ENCODE results near the gene RTL9.

RTL9 gene

DNA sequence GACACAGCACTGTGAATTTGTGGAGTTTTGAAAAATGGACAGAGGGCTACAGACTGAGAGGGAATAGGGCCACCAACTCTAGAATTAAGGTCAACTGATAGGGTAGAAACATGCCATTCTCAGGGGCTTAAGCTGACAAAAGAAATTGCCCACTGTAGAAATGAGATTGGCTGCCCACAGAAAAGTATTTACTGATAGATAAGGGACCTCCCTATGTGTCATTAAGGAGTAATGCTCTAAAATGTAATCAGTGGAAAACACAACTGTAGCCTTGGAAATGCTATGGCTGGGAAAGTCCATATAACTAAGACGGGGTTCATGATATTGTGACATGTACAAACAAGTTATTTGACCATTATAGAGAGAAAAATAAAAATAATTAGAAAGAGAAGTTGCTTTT lies 4.6 kb downstream of the RTL9 start:
- no peak overlapping the region for H3K4me3 ChIP-seq (ENCODE audit: low read length)
- H3K36me3 ChIP-seq (ENCODE audit: control insufficient read depth, low read depth, low read length): no peaks in the 10 kb centered on the region
- H3K9ac ChIP-seq (ENCODE audit: low read length): no peak overlapping the region

DNA sequence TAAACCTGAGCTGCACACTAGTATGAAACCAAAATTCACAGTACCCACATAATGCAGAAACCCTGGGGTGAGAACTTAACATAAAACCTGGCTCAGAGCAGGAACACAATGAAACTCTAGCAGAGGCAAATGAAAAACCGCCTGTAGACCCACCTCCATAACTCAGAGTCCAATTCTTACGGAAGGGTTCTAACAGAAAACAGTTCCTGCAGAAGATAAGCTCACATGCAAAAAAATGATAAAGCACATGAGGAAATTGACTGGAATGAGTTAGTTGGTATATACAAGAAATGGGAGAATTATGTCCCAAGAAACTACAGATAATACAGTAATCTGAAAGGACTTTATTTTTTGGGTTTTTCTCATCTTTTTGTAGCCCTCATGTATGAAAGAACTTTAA lies 14.7 kb downstream of the RTL9 start:
- H3K9me3 ChIP-seq (ENCODE audit: control insufficient read depth, low read depth, low read length): no peaks in the 10 kb centered on the region
- H3K4me3 ChIP-seq (ENCODE audit: low read length): no peak overlapping the region
- H3K9ac ChIP-seq (ENCODE audit: low read length): no peak overlapping the region
- no peaks in the 10 kb centered on the region for H3K36me3 ChIP-seq (ENCODE audit: control insufficient read depth, low read depth, low read length)
- no peaks in the 10 kb centered on the region for H3K4me1 ChIP-seq (ENCODE audit: control insufficient read depth, low read depth, low read length)
- no peak overlapping the region for H3K27ac ChIP-seq (ENCODE audit: low read length)
- no peaks in the 10 kb centered on the region for H3K27me3 ChIP-seq (ENCODE audit: control insufficient read depth, insufficient read depth, low read length)

More for the DNA sequence above, 4.6 kb downstream of the RTL9 start:
- H3K27me3 ChIP-seq (ENCODE audit: control insufficient read depth, insufficient read depth, low read length): no peaks in the 10 kb centered on the region
- H3K27ac ChIP-seq (ENCODE audit: low read length): no peak overlapping the region
- no peaks in the 10 kb centered on the region for H3K4me1 ChIP-seq (ENCODE audit: control insufficient read depth, low read depth, low read length)
- no peaks in the 10 kb centered on the region for H3K9me3 ChIP-seq (ENCODE audit: control insufficient read depth, low read depth, low read length)

DNA sequence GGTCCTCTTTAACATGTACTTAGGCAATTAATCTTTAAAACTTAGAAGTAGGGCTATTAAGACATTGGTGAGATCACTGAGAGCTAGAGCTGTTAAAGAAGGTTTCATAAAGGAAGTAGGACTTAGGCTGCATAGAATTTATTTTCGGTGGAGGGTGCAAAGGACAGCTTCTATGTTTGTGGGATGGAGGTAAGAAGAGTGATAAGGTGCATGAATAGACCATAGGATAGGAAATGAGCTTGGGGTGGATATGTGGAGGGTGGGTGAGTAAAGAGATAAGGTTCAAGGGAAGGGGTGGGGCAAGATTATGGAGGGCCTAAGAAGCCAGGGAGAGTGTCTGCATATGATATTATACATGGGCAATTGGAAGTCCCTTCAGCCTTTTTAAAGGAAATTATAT lies 15.9 kb downstream of the RTL9 start:
- Histone ChIP-seq H3K9me3 (ENCODE audit: control insufficient read depth, low read depth, low read length) (no peaks in the 10 kb centered on the region), H3K27me3 (ENCODE audit: control insufficient read depth, insufficient read depth, low read length) (no peaks in the 10 kb centered on the region), H3K27ac (ENCODE audit: low read length) (no peak overlapping the region), H3K36me3 (ENCODE audit: control insufficient read depth, low read depth, low read length) (no peaks in the 10 kb centered on the region), H3K9ac (ENCODE audit: low read length) (no peak overlapping the region), H3K4me1 (ENCODE audit: control insufficient read depth, low read depth, low read length) (no peaks in the 10 kb centered on the region), H3K4me3 (ENCODE audit: low read length) (no peak overlapping the region)

DNA sequence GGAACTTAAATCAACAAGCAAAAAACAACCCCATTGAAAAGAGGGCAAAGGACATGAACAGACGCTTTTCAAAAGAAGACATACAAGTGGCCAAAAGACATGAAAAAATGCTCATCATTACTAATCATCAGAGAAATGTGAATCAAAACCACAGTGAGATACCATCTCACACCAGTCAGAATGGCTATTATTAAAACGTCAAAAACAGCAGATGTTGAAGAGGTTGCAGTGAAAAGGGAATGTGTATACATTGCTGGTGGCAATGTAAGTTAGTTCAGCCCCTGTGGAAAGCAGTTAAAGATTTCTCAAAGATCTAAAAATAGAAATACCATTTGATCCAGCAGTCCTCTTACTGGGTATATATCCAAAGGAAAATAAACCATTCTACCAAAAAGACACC lies 22.6 kb downstream of the RTL9 start:
- Histone ChIP-seq H3K9me3 (ENCODE audit: control insufficient read depth, low read depth, low read length) (no peaks in the 10 kb centered on the region), H3K4me3 (ENCODE audit: low read length) (no peak overlapping the region), H3K27ac (ENCODE audit: low read length) (no peak overlapping the region), H3K27me3 (ENCODE audit: control insufficient read depth, insufficient read depth, low read length) (no peaks in the 10 kb centered on the region), H3K9ac (ENCODE audit: low read length) (no peak overlapping the region), H3K36me3 (ENCODE audit: control insufficient read depth, low read depth, low read length) (no peaks in the 10 kb centered on the region), H3K4me1 (ENCODE audit: control insufficient read depth, low read depth, low read length) (no peaks in the 10 kb centered on the region)

DNA sequence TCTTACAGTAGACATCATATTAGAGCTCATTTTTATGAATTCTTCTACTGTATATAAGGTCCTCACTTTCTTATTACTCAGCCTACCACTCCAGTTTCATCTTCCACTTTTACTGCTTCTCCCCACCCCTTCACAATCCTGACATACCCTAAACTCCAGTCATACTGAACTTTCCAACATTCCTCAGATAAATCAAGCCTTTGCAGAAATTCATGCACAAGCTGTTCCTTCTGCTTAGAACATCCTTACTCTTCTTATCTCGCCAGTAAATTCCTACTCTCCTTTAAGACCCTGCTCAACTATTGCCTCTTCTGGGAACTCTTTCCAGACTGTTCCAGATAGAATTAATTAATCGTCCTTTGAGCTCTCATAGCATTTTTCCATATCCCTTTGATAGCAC lies 24.8 kb downstream of the RTL9 start:
- Histone ChIP-seq H3K27me3 (ENCODE audit: control insufficient read depth, insufficient read depth, low read length) (no peaks in the 10 kb centered on the region), H3K9ac (ENCODE audit: low read length) (no peak overlapping the region), H3K36me3 (ENCODE audit: control insufficient read depth, low read depth, low read length) (no peaks in the 10 kb centered on the region), H3K4me3 (ENCODE audit: low read length) (no peak overlapping the region), H3K27ac (ENCODE audit: low read length) (no peak overlapping the region), H3K9me3 (ENCODE audit: control insufficient read depth, low read depth, low read length) (no peaks in the 10 kb centered on the region), H3K4me1 (ENCODE audit: control insufficient read depth, low read depth, low read length) (no peaks in the 10 kb centered on the region)

DNA sequence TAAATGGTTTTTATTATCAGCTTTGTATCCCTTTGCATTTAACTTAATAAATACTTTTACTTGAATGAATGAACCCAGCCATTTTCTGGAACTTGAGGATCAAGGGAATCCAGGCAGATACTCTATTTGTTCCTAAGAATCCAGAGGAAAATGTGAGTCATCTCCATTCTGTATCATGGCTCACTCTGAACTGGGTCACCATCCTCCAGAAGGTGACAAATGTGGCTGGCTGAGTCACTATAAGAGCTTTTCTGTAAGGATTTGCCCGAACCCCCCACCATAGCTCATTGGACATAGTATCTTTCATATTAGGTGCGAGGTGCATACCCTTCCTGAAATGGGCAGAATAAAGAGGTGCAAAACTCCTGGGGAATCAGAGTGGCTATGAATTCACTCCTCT lies 25.8 kb downstream of the RTL9 start:
- Histone ChIP-seq H3K36me3 (ENCODE audit: control insufficient read depth, low read depth, low read length) (no peaks in the 10 kb centered on the region), H3K27me3 (ENCODE audit: control insufficient read depth, insufficient read depth, low read length) (no peaks in the 10 kb centered on the region), H3K4me3 (ENCODE audit: low read length) (no peak overlapping the region), H3K27ac (ENCODE audit: low read length) (no peak overlapping the region), H3K4me1 (ENCODE audit: control insufficient read depth, low read depth, low read length) (no peaks in the 10 kb centered on the region), H3K9me3 (ENCODE audit: control insufficient read depth, low read depth, low read length) (no peaks in the 10 kb centered on the region), H3K9ac (ENCODE audit: low read length) (no peak overlapping the region)

DNA sequence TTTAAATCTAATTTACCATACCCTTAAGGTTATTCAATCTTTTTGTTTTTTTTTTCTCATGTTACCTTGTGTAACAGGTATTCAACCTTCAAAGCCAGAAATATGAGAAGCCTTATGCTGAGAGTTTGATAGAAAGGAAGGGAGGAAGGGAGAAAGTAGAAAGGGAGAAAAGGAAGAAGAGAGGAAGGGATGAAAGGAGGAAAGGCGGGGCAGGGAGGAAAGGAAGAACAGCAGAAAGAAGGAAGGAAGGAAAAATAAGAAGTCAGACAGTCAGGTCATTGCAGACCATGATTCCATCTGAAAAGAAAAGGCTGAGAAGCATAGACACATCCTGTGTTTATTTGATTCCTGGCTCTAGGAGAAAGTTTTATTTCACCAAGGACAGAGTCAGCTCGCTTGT lies 30.9 kb downstream of the RTL9 start:
- no peaks in the 10 kb centered on the region for H3K27me3 ChIP-seq (ENCODE audit: control insufficient read depth, insufficient read depth, low read length)
- no peak overlapping the region for H3K4me3 ChIP-seq (ENCODE audit: low read length)
- no peak overlapping the region for H3K9ac ChIP-seq (ENCODE audit: low read length)
- no peaks in the 10 kb centered on the region for H3K4me1 ChIP-seq (ENCODE audit: control insufficient read depth, low read depth, low read length)
- no peak overlapping the region for H3K27ac ChIP-seq (ENCODE audit: low read length)
- H3K36me3 ChIP-seq (ENCODE audit: control insufficient read depth, low read depth, low read length): no peaks in the 10 kb centered on the region
- no peaks in the 10 kb centered on the region for H3K9me3 ChIP-seq (ENCODE audit: control insufficient read depth, low read depth, low read length)

DNA sequence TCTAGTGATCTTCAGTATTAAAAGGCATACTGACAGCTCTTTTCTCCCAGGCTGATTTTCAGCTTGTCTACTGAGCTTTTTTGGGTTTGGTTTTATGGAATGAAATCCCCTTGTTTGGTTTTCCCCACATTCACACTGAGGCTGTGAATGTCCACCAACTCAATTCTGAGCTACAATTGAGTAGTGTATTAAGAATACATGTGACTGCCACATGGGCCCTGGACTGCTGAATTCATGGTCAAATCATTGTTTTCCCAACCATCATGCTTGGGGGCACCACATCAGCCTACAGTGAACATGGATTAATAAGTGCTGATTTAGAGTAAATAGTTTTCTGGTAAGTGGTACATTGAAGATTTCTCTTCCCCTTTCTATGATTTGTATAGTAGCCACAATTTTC lies 32.4 kb downstream of the RTL9 start:
- H3K27ac ChIP-seq (ENCODE audit: low read length): no peak overlapping the region

DNA sequence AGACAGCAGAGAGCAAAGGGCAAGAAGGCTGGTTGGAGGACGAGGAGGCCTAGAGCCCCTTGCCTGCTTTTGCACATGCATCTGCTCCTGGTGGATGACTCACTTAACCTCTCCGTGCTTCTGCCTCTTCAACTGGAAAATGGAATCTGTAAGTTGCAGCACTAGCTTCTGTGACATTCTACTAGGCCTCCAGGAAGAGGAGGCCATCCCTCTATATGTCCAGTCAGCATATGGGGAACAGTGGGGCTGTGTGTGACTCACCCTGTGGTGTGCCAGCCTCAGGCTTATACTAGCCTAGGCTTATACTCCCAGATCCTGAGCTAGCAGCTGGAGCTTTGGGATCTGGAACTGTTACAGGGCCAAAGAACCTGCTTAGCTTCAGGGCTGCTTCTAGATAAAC lies 36.0 kb downstream of the RTL9 start:
- H3K27me3 ChIP-seq (ENCODE audit: control insufficient read depth, insufficient read depth, low read length): no peaks in the 10 kb centered on the region
- peaks cover 9% of the 10 kb centered on the region for H3K4me1 ChIP-seq (ENCODE audit: control insufficient read depth, low read depth, low read length)
- H3K4me3 ChIP-seq (ENCODE audit: low read length): no peak overlapping the region
- no peak overlapping the region for H3K9ac ChIP-seq (ENCODE audit: low read length)
- H3K27ac ChIP-seq (ENCODE audit: low read length): no peak overlapping the region
- H3K9me3 ChIP-seq (ENCODE audit: control insufficient read depth, low read depth, low read length): no peaks in the 10 kb centered on the region
- no peaks in the 10 kb centered on the region for H3K36me3 ChIP-seq (ENCODE audit: control insufficient read depth, low read depth, low read length)

More for the DNA sequence above, 32.4 kb downstream of the RTL9 start:
- H3K4me3 ChIP-seq (ENCODE audit: low read length): no peak overlapping the region
- H3K27me3 ChIP-seq (ENCODE audit: control insufficient read depth, insufficient read depth, low read length): no peaks in the 10 kb centered on the region
- H3K36me3 ChIP-seq (ENCODE audit: control insufficient read depth, low read depth, low read length): no peaks in the 10 kb centered on the region
- H3K4me1 ChIP-seq (ENCODE audit: control insufficient read depth, low read depth, low read length): no peaks in the 10 kb centered on the region
- H3K9me3 ChIP-seq (ENCODE audit: control insufficient read depth, low read depth, low read length): no peaks in the 10 kb centered on the region
- H3K9ac ChIP-seq (ENCODE audit: low read length): no peak overlapping the region

DNA sequence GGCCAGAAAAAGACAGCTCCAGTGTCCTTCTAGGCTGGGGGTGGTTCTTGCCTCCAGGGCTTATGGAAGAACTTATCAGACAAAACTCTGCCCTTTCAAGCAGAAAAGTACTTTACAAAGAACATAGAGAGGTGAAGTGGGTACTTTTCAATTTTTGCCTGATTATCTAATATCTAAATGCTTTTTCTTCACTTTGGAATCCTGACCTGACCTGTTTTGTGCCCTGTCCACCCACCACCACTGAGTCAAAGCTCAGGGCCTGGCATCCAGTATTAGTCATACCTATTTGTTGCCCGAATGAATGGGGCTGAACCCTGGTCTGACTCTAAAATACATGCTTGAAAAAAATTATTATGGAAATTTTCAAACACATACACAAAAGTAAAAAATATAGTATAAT lies 37.2 kb downstream of the RTL9 start:
- no peaks in the 10 kb centered on the region for H3K9me3 ChIP-seq (ENCODE audit: control insufficient read depth, low read depth, low read length)
- H3K27ac ChIP-seq (ENCODE audit: low read length): no peak overlapping the region
- no peak overlapping the region for H3K4me3 ChIP-seq (ENCODE audit: low read length)
- no peak overlapping the region for H3K9ac ChIP-seq (ENCODE audit: low read length)
- no peaks in the 10 kb centered on the region for H3K27me3 ChIP-seq (ENCODE audit: control insufficient read depth, insufficient read depth, low read length)
- peaks cover 9% of the 10 kb centered on the region for H3K4me1 ChIP-seq (ENCODE audit: control insufficient read depth, low read depth, low read length)
- H3K36me3 ChIP-seq (ENCODE audit: control insufficient read depth, low read depth, low read length): no peaks in the 10 kb centered on the region

DNA sequence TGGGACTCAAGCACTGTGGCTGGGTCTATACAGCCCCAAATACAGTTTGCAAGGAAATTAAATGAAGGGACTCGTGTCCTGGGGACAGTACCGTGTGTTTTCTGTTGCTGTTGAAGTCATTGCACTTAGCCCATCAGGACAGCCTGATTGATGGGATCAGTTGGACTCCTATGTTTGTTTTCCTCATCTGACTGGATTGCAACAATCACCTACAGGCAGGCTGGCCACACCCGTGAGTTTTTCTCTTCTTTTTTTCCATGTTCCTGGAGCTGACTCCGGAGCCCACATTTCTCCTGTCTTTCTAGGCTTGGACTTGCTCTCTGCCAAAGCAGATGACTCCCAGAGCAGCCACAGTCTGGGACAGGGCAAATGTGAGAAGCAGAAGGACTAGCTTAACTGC lies 38.1 kb downstream of the RTL9 start:
- H3K4me1 ChIP-seq (ENCODE audit: control insufficient read depth, low read depth, low read length): peaks cover 9% of the 10 kb centered on the region
- H3K27me3 ChIP-seq (ENCODE audit: control insufficient read depth, insufficient read depth, low read length): no peaks in the 10 kb centered on the region
- no peak overlapping the region for H3K27ac ChIP-seq (ENCODE audit: low read length)
- H3K9ac ChIP-seq (ENCODE audit: low read length): no peak overlapping the region
- H3K36me3 ChIP-seq (ENCODE audit: control insufficient read depth, low read depth, low read length): no peaks in the 10 kb centered on the region
- no peak overlapping the region for H3K4me3 ChIP-seq (ENCODE audit: low read length)
- no peaks in the 10 kb centered on the region for H3K9me3 ChIP-seq (ENCODE audit: control insufficient read depth, low read depth, low read length)

DNA sequence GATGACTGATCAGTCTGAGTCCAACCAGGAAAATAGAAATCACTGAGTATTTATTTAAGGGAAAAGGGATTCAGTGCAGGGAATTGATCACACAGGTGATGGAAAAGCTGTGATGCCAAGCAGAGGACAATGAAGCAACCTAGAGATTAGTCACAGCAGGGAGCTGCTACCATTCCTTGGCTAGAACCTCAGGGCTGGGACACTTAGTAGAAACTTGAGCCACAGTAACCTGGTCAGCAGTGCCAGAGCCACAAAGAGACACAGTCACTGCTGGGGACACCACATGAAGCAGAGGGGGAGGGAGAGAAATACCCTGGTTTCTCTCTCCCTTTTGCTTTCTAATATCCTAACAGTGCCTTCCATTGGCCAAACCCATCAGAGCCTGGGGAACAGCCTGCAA lies 38.7 kb downstream of the RTL9 start:
- Histone ChIP-seq H3K4me1 (ENCODE audit: control insufficient read depth, low read depth, low read length) (peaks cover 9% of the 10 kb centered on the region), H3K27ac (ENCODE audit: low read length) (no peak overlapping the region)

More for the DNA sequence above, 38.7 kb downstream of the RTL9 start:
- no peaks in the 10 kb centered on the region for H3K9me3 ChIP-seq (ENCODE audit: control insufficient read depth, low read depth, low read length)
- H3K9ac ChIP-seq (ENCODE audit: low read length): no peak overlapping the region
- H3K4me3 ChIP-seq (ENCODE audit: low read length): no peak overlapping the region
- no peaks in the 10 kb centered on the region for H3K27me3 ChIP-seq (ENCODE audit: control insufficient read depth, insufficient read depth, low read length)
- no peaks in the 10 kb centered on the region for H3K36me3 ChIP-seq (ENCODE audit: control insufficient read depth, low read depth, low read length)

Data from iPS-18a (cell line).